ENCODE measurements around the gene CMPK2.

GRCh38 chr2:6913415-6914157 lies 47.9 kb upstream of the CMPK2 start:
- TF ChIP-seq SIN3A (IDR thresholded peaks at IDR 0.05; ENCODE audit: borderline replicate concordance, insufficient read depth, low read length) (no peak), POLR2AphosphoS5 (IDR thresholded peaks at IDR 0.05; ENCODE audit: low read depth, low read length) (no peak), REST (IDR thresholded peaks at IDR 0.05; ENCODE audit: insufficient read depth in 1 of 2, low read depth in 2 of 2, low read length in 2 of 2) (no peak)

All from PFSK-1 (cell line).